Measurements from ENCODE around the gene AJUBA. TPM values are rescaled to one million over a fixed set of nuclear protein-coding genes. Genes with fewer than 3 reads are reported as not detected.

The AJUBA gene
- total RNA-seq, 4 donors from 2014 or later: 22.8 to 33.5 (median 28.4) TPM

DNA sequence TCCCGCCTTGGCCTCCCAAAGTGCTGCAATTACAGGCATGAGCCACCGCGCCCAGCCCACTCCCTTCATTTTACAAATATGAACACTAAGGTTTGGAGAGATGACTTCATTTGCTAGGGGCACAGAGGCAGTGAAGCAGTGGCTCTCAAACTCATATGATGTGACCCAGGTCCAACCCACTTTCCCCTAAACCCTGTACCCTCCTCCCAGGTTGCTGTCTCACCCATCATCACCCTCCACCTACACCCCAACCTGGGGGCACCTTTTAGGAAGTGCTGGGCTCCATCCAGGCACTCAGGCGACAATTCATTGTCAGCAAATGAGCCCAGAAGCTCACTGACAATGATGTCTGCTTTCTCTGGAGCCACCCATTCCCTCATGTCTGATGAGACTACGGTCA lies 58.6 kb downstream of the AJUBA start:
- Histone ChIP-seq H3K27me3 (no peaks in the 10 kb centered on the region), H3K9me3 (no peaks in the 10 kb centered on the region), H3K27ac (no peak overlapping the region), H3K36me3 (peaks cover 2 to 67% (median 7%) of the 10 kb centered on the region in 3 donors), H3K4me3 (no peak overlapping the region), H3K4me1 (peaks cover 0 to 21% (median 14%) of the 10 kb centered on the region in 4 donors)
- TF ChIP-seq, protein P1, sequence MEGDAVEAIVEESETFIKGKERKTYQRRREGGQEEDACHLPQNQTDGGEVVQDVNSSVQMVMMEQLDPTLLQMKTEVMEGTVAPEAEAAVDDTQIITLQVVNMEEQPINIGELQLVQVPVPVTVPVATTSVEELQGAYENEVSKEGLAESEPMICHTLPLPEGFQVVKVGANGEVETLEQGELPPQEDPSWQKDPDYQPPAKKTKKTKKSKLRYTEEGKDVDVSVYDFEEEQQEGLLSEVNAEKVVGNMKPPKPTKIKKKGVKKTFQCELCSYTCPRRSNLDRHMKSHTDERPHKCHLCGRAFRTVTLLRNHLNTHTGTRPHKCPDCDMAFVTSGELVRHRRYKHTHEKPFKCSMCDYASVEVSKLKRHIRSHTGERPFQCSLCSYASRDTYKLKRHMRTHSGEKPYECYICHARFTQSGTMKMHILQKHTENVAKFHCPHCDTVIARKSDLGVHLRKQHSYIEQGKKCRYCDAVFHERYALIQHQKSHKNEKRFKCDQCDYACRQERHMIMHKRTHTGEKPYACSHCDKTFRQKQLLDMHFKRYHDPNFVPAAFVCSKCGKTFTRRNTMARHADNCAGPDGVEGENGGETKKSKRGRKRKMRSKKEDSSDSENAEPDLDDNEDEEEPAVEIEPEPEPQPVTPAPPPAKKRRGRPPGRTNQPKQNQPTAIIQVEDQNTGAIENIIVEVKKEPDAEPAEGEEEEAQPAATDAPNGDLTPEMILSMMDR (IDR thresholded peaks at IDR 0.05): no peak
- TF ChIP-seq POLR2A (IDR thresholded peaks at IDR 0.05) (no peak), EP300 (IDR thresholded peaks at IDR 0.05) (no peak)
- WGBS, 2 donors: 93 to 96% methylated on average over 5 of the region's 5 CpGs
- no peak for DNase-seq (ENCODE audit: low spot score in 2 of 2)

DNA sequence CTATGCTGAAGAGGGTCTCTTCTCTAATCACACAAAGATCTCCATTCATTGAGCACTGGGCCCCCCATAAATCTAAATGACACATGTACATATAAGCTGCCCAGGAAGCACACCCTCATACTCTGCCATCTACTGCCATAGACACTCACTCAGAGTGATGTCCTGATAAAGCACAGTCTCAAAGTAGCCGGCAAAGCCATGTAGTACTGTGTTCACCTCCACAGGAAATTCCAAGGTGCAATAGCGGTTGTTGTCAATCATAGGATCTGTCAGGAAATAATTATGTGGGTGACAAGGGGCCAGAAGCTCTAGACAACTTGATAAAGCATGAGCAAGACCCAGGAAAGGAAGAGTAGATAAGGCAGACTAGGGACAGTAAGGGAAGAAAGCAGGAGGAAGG lies 60.1 kb downstream of the AJUBA start:
- H3K27me3 ChIP-seq: no peaks in the 10 kb centered on the region
- peaks cover 2 to 67% (median 7%) of the 10 kb centered on the region in 3 donors for H3K36me3 ChIP-seq
- H3K4me1 ChIP-seq: peaks cover 0 to 17% (median 10%) of the 10 kb centered on the region in 4 donors
- 70 to 83% methylated on average over 2 of the region's 2 CpGs for WGBS, 2 donors
- no peak overlapping the region for H3K4me3 ChIP-seq
- no peaks in the 10 kb centered on the region for H3K9me3 ChIP-seq
- H3K27ac ChIP-seq: no peak overlapping the region
- TF ChIP-seq, protein P1 (IDR thresholded peaks at IDR 0.05): no peak
- DNase-seq (ENCODE audit: low spot score in 2 of 2): no peak

Other genes with a start within 250 kb of the AJUBA start
- gene OXA1L, start 215.9 kb downstream of the AJUBA start, total RNA-seq: 10 to 100 TPM; 65.5 to 79.6 (median 69.6) TPM
- gene SLC7A7, start 167.1 kb downstream of the AJUBA start, total RNA-seq: 10 to 100 TPM in 3 of 4 donors, 1 to 10 TPM in 1; 8.4 to 39.8 (median 19.0) TPM
- 10 to 100 TPM; 26.7 to 44.0 (median 30.2) TPM for gene MRPL52, start 152.7 kb downstream of the AJUBA start, total RNA-seq
- gene MMP14, start 146.0 kb downstream of the AJUBA start, total RNA-seq: 100 to 1,000 TPM; 101 to 222 (median 145) TPM
- gene LRP10, start 110.8 kb downstream of the AJUBA start, total RNA-seq: 100 to 1,000 TPM in 2 of 4 donors, 10 to 100 TPM in 2; 82.3 to 151 (median 97.0) TPM
- gene REM2, start 99.3 kb downstream of the AJUBA start, total RNA-seq: under 1 TPM in 2 of 4 donors, not detected in 2; 0.42 to 0.44 TPM
- 100 to 1,000 TPM in 3 of 4 donors, 10 to 100 TPM in 1; 81.9 to 633 (median 298) TPM for gene RBM23, start 63.4 kb downstream of the AJUBA start, total RNA-seq
- 10 to 100 TPM; 60.6 to 82.5 (median 76.8) TPM for gene PRMT5, start 53.2 kb downstream of the AJUBA start, total RNA-seq
- gene HAUS4, start 25.5 kb downstream of the AJUBA start, total RNA-seq: 100 to 1,000 TPM in 1 of 4 donors, 10 to 100 TPM in 3; 52.1 to 104 (median 74.3) TPM
- 10 to 100 TPM in 1 of 4 donors, 1 to 10 TPM in 3; 8.4 to 18.6 (median 9.5) TPM for gene C14orf93, start 27.6 kb upstream of the AJUBA start, total RNA-seq
- 100 to 1,000 TPM in 3 of 4 donors, 10 to 100 TPM in 1; 90.2 to 154 (median 113) TPM for gene PSMB5, start 52.3 kb upstream of the AJUBA start, total RNA-seq
- not detected for gene PSMB11, start 59.7 kb upstream of the AJUBA start, total RNA-seq
- gene CDH24, start 75.0 kb upstream of the AJUBA start, total RNA-seq: 10 to 100 TPM in 1 of 4 donors, 1 to 10 TPM in 3; 3.9 to 11.1 (median 6.0) TPM
- gene ACIN1, start 112.6 kb upstream of the AJUBA start, total RNA-seq: 100 to 1,000 TPM in 3 of 4 donors, 10 to 100 TPM in 1; 96.5 to 143 (median 108) TPM
- gene C14orf119, start 113.0 kb upstream of the AJUBA start, total RNA-seq: 10 to 100 TPM; 15.5 to 35.1 (median 21.7) TPM
- not detected for gene CIROP, start 122.4 kb upstream of the AJUBA start, total RNA-seq
- gene CEBPE, start 136.7 kb upstream of the AJUBA start, total RNA-seq: not detected
- gene SLC7A8, start 201.1 kb upstream of the AJUBA start, total RNA-seq: 10 to 100 TPM; 26.2 to 41.4 (median 37.5) TPM

Data from tibial nerve (tissue), 4 donors.